KOPT-K1 (cell line): Measurements from ENCODE around the gene TMTC1.

Experiments used
- H3K27ac ChIP-seq: fragments of 200-600 bp; sonication (generic); 2 replicates; pipeline ENCODE4 v1.5.1; 2016; ENCODE audit warnings: antibody characterized with exemption, mild to moderate bottlenecking, low read depth, low read length; ENCODE audit not compliant: poor library complexity, severe bottlenecking
- H3K36me3 ChIP-seq: fragments of 200-600 bp; sonication (generic); 2 replicates; pipeline ENCODE4 v1.5.1; 2017; ENCODE audit warnings: antibody characterized with exemption, mild to moderate bottlenecking, low read length, moderate library complexity; ENCODE audit not compliant: insufficient read depth
- H3K9me3 ChIP-seq: fragments of 200-600 bp; sonication (generic); 2 replicates; pipeline ENCODE4 v1.5.1; 2017; ENCODE audit warnings: antibody characterized with exemption, low read length, mild to moderate bottlenecking; ENCODE audit not compliant: insufficient read depth, poor library complexity, severe bottlenecking

The TMTC1 gene

GRCh38 chr12:29792132-29792531 lies 8.4 kb upstream of the TMTC1 start:
- no peak overlapping the region for H3K27ac ChIP-seq
- H3K9me3 ChIP-seq, result peaks cover 37% of the 10 kb centered on the region
- no peaks in the 10 kb centered on the region for H3K36me3 ChIP-seq

GRCh38 chr12:29782871-29783772 lies 620 bp downstream of the TMTC1 start:
- Histone ChIP-seq H3K27ac (no peak overlapping the region), H3K36me3 (no peaks in the 10 kb centered on the region), H3K9me3 (peaks cover 4% of the 10 kb centered on the region)

- no peaks in the 10 kb centered on the region for H3K36me3 ChIP-seq
- no peak overlapping the region for H3K27ac ChIP-seq
- H3K9me3 ChIP-seq, result peaks cover 4% of the 10 kb centered on the region
Measured at GRCh38 chr12:29782285-29782870, 1.4 kb downstream of the TMTC1 start.

- no peak overlapping the region for H3K27ac ChIP-seq
- H3K36me3 ChIP-seq, result no peaks in the 10 kb centered on the region
- H3K9me3 ChIP-seq, result peaks cover 4% of the 10 kb centered on the region
Measured at GRCh38 chr12:29781705-29782266, 2.0 kb downstream of the TMTC1 start.

- Histone ChIP-seq H3K27ac (no peak overlapping the region), H3K36me3 (no peaks in the 10 kb centered on the region), H3K9me3 (peaks cover 4% of the 10 kb centered on the region)
Measured at GRCh38 chr12:29781188-29781587, 2.6 kb downstream of the TMTC1 start.

- no peak overlapping the region for H3K27ac ChIP-seq
- H3K9me3 ChIP-seq, result peaks cover 8% of the 10 kb centered on the region
- no peaks in the 10 kb centered on the region for H3K36me3 ChIP-seq
Measured at GRCh38 chr12:29780084-29780483, 3.7 kb downstream of the TMTC1 start.

- Histone ChIP-seq H3K27ac (no peak overlapping the region), H3K9me3 (peaks cover 8% of the 10 kb centered on the region), H3K36me3 (no peaks in the 10 kb centered on the region)
Measured at GRCh38 chr12:29778531-29778930, 5.2 kb downstream of the TMTC1 start.

- H3K9me3 ChIP-seq, result peaks cover 5% of the 10 kb centered on the region
- H3K27ac ChIP-seq, result no peak overlapping the region
- no peaks in the 10 kb centered on the region for H3K36me3 ChIP-seq
Measured at GRCh38 chr12:29773076-29773475, 10.7 kb downstream of the TMTC1 start.

GRCh38 chr12:29771786-29772185 lies 12.0 kb downstream of the TMTC1 start:
- no peak overlapping the region for H3K27ac ChIP-seq
- peaks cover 5% of the 10 kb centered on the region for H3K9me3 ChIP-seq
- H3K36me3 ChIP-seq, result no peaks in the 10 kb centered on the region

- H3K9me3 ChIP-seq, result peaks cover 5% of the 10 kb centered on the region
- no peak overlapping the region for H3K27ac ChIP-seq
- H3K36me3 ChIP-seq, result no peaks in the 10 kb centered on the region
Measured at GRCh38 chr12:29771165-29771564, 12.6 kb downstream of the TMTC1 start.

- H3K9me3 ChIP-seq, result no peaks in the 10 kb centered on the region
- H3K36me3 ChIP-seq, result no peaks in the 10 kb centered on the region
- no peak overlapping the region for H3K27ac ChIP-seq
Measured at GRCh38 chr12:29769162-29769858, 14.4 kb downstream of the TMTC1 start.

GRCh38 chr12:29768372-29768771 lies 15.4 kb downstream of the TMTC1 start:
- H3K9me3 ChIP-seq, result no peaks in the 10 kb centered on the region
- H3K27ac ChIP-seq, result no peak overlapping the region
- no peaks in the 10 kb centered on the region for H3K36me3 ChIP-seq

GRCh38 chr12:29763301-29763683 lies 20.4 kb downstream of the TMTC1 start:
- no peak overlapping the region for H3K27ac ChIP-seq
- H3K9me3 ChIP-seq, result no peaks in the 10 kb centered on the region
- no peaks in the 10 kb centered on the region for H3K36me3 ChIP-seq

- Histone ChIP-seq H3K27ac (no peak overlapping the region), H3K36me3 (no peaks in the 10 kb centered on the region), H3K9me3 (no peaks in the 10 kb centered on the region)
Measured at GRCh38 chr12:29762637-29763300, 21.0 kb downstream of the TMTC1 start.

- Histone ChIP-seq H3K27ac (no peak overlapping the region), H3K36me3 (no peaks in the 10 kb centered on the region)
Measured at GRCh38 chr12:29759950-29760349, 23.8 kb downstream of the TMTC1 start.

More at GRCh38 chr12:29759950-29760349, 23.8 kb downstream of the TMTC1 start:
- H3K9me3 ChIP-seq, result no peaks in the 10 kb centered on the region
